ENCODE measurements around the gene NAALADL1.

The NAALADL1 gene

DNA sequence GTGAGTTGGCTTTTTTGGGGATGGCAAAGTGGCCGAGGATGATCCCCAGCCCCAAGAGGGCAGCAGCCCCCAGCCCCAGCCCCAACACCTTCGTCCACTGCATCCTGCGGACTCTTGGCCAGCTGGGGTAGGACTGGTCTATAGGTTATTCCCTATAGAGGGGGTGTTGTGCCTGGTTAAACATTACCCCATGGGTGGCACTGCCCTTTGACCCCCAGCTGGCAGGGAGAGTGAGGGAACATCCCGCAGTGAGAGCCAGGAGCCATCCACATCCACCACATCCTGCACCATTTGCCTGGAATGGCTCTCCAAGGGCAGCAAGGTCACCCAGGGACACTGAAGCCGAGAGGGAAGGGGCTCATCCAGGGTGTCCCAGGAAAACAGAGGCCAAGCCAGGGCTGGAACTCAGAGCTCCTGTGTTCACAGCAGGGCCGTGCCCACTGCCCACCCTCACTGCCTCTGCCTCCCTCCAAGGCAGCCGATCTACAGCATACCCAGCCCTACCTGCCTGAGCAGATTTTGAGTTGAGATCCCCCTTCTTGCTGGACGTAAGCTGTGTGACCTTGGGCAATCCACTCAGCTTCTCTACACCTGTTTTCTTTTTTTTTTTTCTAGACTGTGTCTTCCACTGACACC, at the start of gene NAALADL1:
Gene NAALADL1, minus strand, starts transcription at position 135 of the 636 bp plus-strand sequence. Its CDS starts 32 bp downstream, at position 103.
- DNase-seq (ENCODE audit: low read depth), result no peak
- TF ChIP-seq, protein P1, sequence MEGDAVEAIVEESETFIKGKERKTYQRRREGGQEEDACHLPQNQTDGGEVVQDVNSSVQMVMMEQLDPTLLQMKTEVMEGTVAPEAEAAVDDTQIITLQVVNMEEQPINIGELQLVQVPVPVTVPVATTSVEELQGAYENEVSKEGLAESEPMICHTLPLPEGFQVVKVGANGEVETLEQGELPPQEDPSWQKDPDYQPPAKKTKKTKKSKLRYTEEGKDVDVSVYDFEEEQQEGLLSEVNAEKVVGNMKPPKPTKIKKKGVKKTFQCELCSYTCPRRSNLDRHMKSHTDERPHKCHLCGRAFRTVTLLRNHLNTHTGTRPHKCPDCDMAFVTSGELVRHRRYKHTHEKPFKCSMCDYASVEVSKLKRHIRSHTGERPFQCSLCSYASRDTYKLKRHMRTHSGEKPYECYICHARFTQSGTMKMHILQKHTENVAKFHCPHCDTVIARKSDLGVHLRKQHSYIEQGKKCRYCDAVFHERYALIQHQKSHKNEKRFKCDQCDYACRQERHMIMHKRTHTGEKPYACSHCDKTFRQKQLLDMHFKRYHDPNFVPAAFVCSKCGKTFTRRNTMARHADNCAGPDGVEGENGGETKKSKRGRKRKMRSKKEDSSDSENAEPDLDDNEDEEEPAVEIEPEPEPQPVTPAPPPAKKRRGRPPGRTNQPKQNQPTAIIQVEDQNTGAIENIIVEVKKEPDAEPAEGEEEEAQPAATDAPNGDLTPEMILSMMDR (conservative IDR thresholded peaks at IDR 0.05; ENCODE audit: low read depth, low read length), result no peak

DNA sequence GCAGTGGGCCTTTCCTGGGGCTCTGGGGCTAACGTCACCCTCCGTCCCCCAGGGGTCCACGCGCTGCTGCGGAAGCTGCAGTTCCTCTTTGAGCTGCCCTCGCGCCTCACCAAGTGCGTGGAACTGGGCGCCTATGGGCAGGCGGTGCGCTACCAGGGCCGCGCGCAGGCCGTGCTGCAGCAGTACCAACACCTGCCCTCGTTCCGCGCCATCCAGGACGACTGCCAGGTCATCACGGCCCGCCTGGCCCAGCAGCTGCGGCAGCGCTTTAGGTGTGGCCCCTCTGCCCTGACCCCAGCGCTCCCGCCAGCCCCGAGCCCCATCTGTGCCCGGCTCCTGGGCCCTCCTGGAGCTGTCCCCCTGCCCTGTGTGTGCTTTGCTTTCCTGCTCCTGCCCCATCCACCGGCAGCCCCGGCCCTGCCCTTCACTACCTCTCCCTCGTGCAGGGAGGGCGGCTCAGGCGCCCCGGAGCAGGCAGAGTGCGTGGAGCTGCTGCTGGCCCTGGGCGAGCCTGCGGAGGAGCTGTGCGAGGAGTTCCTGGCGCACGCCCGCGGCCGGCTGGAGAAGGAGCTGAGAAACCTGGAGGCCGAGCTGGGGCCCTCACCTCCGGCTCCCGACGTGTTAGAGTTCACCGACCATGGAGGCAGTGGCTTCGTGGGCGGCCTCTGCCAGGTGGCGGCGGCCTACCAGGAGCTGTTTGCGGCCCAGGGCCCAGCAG, 49.6 kb upstream of the NAALADL1 start:
- TF ChIP-seq, protein P1 (conservative IDR thresholded peaks at IDR 0.05; ENCODE audit: low read depth, low read length), result no peak
- DNase-seq (ENCODE audit: low read depth), result no peak
- no peak overlapping the region for H3K4me3 ChIP-seq (ENCODE audit: low read length)

More for the DNA sequence above, at the start of gene NAALADL1:
- no peak within 1 kb of the TSS for H3K4me3 ChIP-seq (ENCODE audit: low read length)

DNA sequence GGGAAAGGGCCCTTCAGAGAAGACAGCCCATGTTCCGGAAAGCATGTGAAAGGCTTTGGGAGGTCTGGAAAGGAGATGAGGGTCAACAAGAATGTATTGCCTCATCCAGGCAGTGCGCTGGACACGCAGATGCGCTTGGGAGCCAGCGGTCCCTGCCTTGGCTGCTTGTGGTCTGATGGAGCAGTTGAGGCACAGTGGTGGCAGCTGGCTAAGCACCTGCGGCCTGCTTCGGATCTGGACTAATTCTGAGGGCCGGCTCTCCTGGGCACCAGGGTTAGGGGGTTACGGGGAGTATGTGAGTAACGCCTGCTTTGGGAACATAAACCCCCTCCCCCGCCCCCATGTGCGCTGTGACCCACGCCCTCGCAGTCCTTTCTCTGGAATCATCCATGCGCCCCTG, 48.7 kb upstream of the NAALADL1 start:
- no peak for DNase-seq (ENCODE audit: low read depth)
- H3K4me3 ChIP-seq (ENCODE audit: low read length), result no peak overlapping the region
- TF ChIP-seq, protein P1 (conservative IDR thresholded peaks at IDR 0.05; ENCODE audit: low read depth, low read length), result no peak

- TF ChIP-seq, protein P1 (conservative IDR thresholded peaks at IDR 0.05; ENCODE audit: low read depth, low read length), result no peak
- no peak for DNase-seq (ENCODE audit: low read depth)
- H3K4me3 ChIP-seq (ENCODE audit: low read length), result no peak overlapping the region
Measured at GRCh38 chr11:65104628-65105027, 46.3 kb upstream of the NAALADL1 start.

DNA sequence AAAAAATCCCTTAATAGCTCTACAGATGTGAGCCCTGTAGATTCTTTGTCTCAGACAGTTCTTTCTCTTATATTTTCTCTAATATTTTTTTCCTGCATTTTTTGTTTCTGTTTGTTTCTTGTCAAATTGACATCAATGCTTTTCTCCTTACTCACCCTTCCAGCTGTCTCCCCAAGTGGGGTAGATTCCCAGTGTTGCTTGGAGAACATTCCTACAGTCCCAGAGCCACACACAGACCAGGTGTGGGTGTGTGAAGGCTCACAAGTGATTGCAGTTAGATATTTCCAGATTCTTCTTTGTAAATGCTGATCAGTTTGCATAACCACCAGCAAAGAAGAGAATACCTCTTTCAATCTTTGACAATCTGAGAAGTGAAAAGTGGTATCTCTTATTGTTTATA, 45.1 kb upstream of the NAALADL1 start:
- H3K4me3 ChIP-seq (ENCODE audit: low read length), result no peak overlapping the region
- DNase-seq (ENCODE audit: low read depth), result no peak
- TF ChIP-seq, protein P1 (conservative IDR thresholded peaks at IDR 0.05; ENCODE audit: low read depth, low read length), result no peak

DNA sequence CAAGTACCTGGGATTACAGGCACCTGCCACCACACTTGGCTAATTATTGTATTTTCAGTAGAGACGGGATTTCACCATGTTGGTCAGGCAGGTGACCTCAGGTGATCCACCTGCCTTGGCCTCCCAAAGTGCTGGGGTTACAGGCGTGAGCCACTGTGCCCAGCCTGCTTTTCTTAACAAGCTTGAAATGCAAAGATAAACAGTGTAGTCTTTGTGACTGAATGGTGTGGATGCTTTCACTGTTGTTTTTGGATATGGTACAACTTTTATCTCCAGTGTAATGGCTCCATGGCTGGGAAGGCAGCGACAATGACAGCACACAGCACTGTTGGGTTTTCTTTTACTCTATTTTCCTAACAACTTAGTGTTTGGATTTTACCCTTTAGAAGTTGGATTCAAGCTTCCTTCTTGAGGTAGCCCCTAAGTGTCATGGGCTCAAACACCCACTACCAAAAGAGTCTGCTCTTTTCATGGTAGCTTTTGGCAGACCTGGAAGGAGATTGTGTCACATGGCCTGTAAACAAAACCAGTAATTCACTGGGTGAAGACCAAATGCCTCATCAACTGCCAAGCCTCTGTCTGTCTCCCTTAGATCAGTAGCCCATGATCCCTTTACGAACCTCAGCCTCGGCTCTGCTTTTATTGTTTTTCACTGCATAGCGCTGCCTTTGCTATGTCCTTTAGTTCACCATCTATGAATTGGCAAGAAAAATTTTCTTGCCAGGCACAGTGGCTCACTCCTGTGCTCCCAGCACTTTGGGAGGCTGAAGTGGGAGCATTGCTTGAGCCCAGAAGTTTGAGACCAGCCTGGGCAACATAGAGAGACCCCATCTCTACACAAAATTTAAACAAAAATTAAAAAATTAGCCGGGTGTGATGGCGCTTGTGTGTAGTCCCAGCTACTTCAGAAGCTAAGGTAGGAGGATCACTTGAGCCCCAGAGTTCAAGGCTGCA, 44.1 kb upstream of the NAALADL1 start:
- no peak for DNase-seq (ENCODE audit: low read depth)
- H3K4me3 ChIP-seq (ENCODE audit: low read length), result no peak overlapping the region
- TF ChIP-seq, protein P1 (conservative IDR thresholded peaks at IDR 0.05; ENCODE audit: low read depth, low read length), result no peak
